Stomach (tissue), 9 donors: ENCODE measurements around the gene FAM43A. TPM values are rescaled to one million over a fixed set of nuclear protein-coding genes. Genes with fewer than 3 reads are reported as not detected.

Source experiments
- DNase-seq, 2 donors: peaks; one replicate each; pipeline versions ENCODE4 v3.0.0 to v3.0.0-alpha.2; 2013 to 2019
- H3K27ac ChIP-seq, 5 donors: fragments of 200-600 bp in 4 of 5; sonication (generic) in 4 of 5; one replicate each; pipeline ENCODE4 v1.5.1; 2013 to 2019; ENCODE audit warnings: mild to moderate bottlenecking in 1 of 5, moderate library complexity in 1 of 5
- H3K27me3 ChIP-seq, 3 donors: fragments of 200-600 bp; sonication (generic); one replicate each; pipeline ENCODE4 v1.5.1; 2017 to 2019; ENCODE audit warnings: mixed run types in 1 of 3
- H3K36me3 ChIP-seq, 4 donors: fragments of 200-600 bp; sonication (generic); 1 replicate in 3 of 4; 2 replicates in 1 of 4; pipeline ENCODE4 v1.5.1; 2016 to 2019
- H3K4me1 ChIP-seq, 4 donors: fragments of 200-600 bp; sonication (generic); one replicate each; pipeline ENCODE4 v1.5.1; 2016 to 2019
- H3K4me3 ChIP-seq, 4 donors: fragments of 200-600 bp; sonication (generic) in 3 of 4; one replicate each; pipeline ENCODE4 v1.5.1; 2016 to 2019; ENCODE audit warnings: mild to moderate bottlenecking in 1 of 4
- H3K9me3 ChIP-seq, 4 donors: fragments of 200-600 bp; sonication (generic); one replicate each; pipeline ENCODE4 v1.5.1; 2016 to 2019
- CTCF ChIP-seq, 7 experiments: fragments of 450-650 bp in 4 of 7; fragments of 200-600 bp in 3 of 7; sonication (generic) in 3 of 7; IDR thresholded peaks; one replicate each; pipeline ENCODE4 v1.5.1; 2016 to 2019; ENCODE audit warnings: antibody characterized with exemption in 7 of 7, control low read depth in 2 of 7, mild to moderate bottlenecking in 1 of 7
- EP300 ChIP-seq: sonication (generic); formaldehyde crosslinking; IDR thresholded peaks from one replicate; pipeline ENCODE4 v1.6.1; 2017; ENCODE audit warnings: antibody characterized with exemption
- POLR2A ChIP-seq, 4 donors: fragments of 450-650 bp; IDR thresholded peaks; one replicate each; pipeline ENCODE4 v1.6.1; 2016; ENCODE audit warnings: antibody characterized with exemption in 4 of 4, control low read depth in 2 of 4, mild to moderate bottlenecking in 1 of 4, moderate library complexity in 1 of 4
- POLR2AphosphoS5 ChIP-seq, 3 donors: sonication (generic); formaldehyde crosslinking; IDR thresholded peaks; one replicate each; pipeline ENCODE4 v1.6.1; 2016; ENCODE audit warnings: antibody characterized with exemption in 3 of 3
- WGBS, 5 donors: extraction: QIAGEN DNeasy Blood & Tissue Kit in 3 of 5; methylation state at CpG; one replicate each; pipeline versions ENCODE4 v1.1.5 to v1.1.7; 2013 to 2018; 5-methylcytosine and 5-hydroxymethylcytosine counted together
- intact Hi-C: fragments of 100-400 bp; cut with DNase I; formaldehyde crosslinking; loops from one replicate; pipeline ENCODE4 v1.15.1; 2023; ENCODE audit warnings: low total_unique reads
- polyA plus RNA-seq, 3 donors: library from polyadenylated mRNA; stranded (reverse); fragments of 200-250 nt; gene quantifications; one replicate each; pipeline ENCODE4 v1.2.3, GENCODE V29; 2013
- total RNA-seq, 5 donors: library from RNA; depleted of rRNA; stranded (reverse); fragments of >200 nt; gene quantifications; one replicate each; pipeline versions ENCODE4 v1.1.0 to v1.2.3, GENCODE V29; 2014 to 2016
- donor health status: healthy with polysubstance abuse.
- donor health status: Bipolar disorder and iron deficiency.
- donor health status: healthy.

The FAM43A gene
- total and polyA plus RNA-seq, 8 donors: 1.3 to 42.0 (median 4.2) TPM

- WGBS, 5 donors: 66 to 79% (median 75%) methylated on average over 7 of the region's 7 CpGs
- no peaks in the 10 kb centered on the region for H3K27me3 ChIP-seq
These were observed 21.5 kb downstream of the FAM43A start for GRCh38 chr3:194707147-194707540.

GRCh38 chr3:194711286-194711685 is 25.6 kb downstream of the FAM43A start:
- TF ChIP-seq POLR2A (IDR thresholded peaks at IDR 0.05) (no peak), EP300 (no peak), CTCF (IDR thresholded peaks at IDR 0.05) (no peak), POLR2AphosphoS5 (IDR thresholded peaks at IDR 0.05) (no peak)
- no peaks in the 10 kb centered on the region for H3K4me1 ChIP-seq
- no peak overlapping the region for H3K27ac ChIP-seq
- 83 to 96% (median 93%) methylated on average over 3 of the region's 3 CpGs for WGBS, 5 donors
- H3K36me3 ChIP-seq: no peaks in the 10 kb centered on the region
- no peak overlapping the region for H3K4me3 ChIP-seq
- intact Hi-C loops: no loop called here
- DNase-seq: no peak
- peaks cover 0 to 7% (median 3%) of the 10 kb centered on the region in 4 donors for H3K9me3 ChIP-seq
- H3K27me3 ChIP-seq: no peaks in the 10 kb centered on the region

More at GRCh38 chr3:194707147-194707540, 21.5 kb downstream of the FAM43A start:
- Histone ChIP-seq H3K4me1 (no peaks in the 10 kb centered on the region), H3K36me3 (no peaks in the 10 kb centered on the region), H3K4me3 (no peak overlapping the region), H3K27ac (no peak overlapping the region), H3K9me3 (peaks cover 0 to 7% (median 3%) of the 10 kb centered on the region in 4 donors)
- TF ChIP-seq EP300 (no peak), POLR2A (IDR thresholded peaks at IDR 0.05) (no peak), CTCF (IDR thresholded peaks at IDR 0.05) (no peak), POLR2AphosphoS5 (IDR thresholded peaks at IDR 0.05) (no peak)
- intact Hi-C loops: no loop called here
- DNase-seq: no peak

GRCh38 chr3:194711913-194712312 is 26.2 kb downstream of the FAM43A start:
- 49 to 69% (median 61%) methylated on average over 6 of the region's 6 CpGs for WGBS, 5 donors
- DNase-seq: peak in 1 of 2 donors; percentile 66
- H3K27ac ChIP-seq: no peak overlapping the region
- TF ChIP-seq POLR2A (IDR thresholded peaks at IDR 0.05) (no peak), POLR2AphosphoS5 (IDR thresholded peaks at IDR 0.05) (no peak), CTCF (IDR thresholded peaks at IDR 0.05) (no peak)
- no peak overlapping the region for H3K4me3 ChIP-seq
- H3K36me3 ChIP-seq: no peaks in the 10 kb centered on the region
- H3K9me3 ChIP-seq: peaks cover 0 to 7% (median 3%) of the 10 kb centered on the region in 4 donors
- intact Hi-C loops: no loop called here
- no peaks in the 10 kb centered on the region for H3K27me3 ChIP-seq
- no peaks in the 10 kb centered on the region for H3K4me1 ChIP-seq

GRCh38 chr3:194713299-194714136 is 27.8 kb downstream of the FAM43A start:
- no peaks in the 10 kb centered on the region for H3K36me3 ChIP-seq
- no peak overlapping the region for H3K4me3 ChIP-seq
- H3K27ac ChIP-seq: no peak overlapping the region
- no peaks in the 10 kb centered on the region for H3K9me3 ChIP-seq
- H3K4me1 ChIP-seq: no peaks in the 10 kb centered on the region
- H3K27me3 ChIP-seq: no peaks in the 10 kb centered on the region
- no peak for TF ChIP-seq CTCF (IDR thresholded peaks at IDR 0.05)
- 81 to 90% (median 89%) methylated on average over 9 of the region's 9 CpGs for WGBS, 5 donors
- intact Hi-C loops: no loop called here
- DNase-seq: no peak
